Fibroblast of the aortic adventitia (primary cell): ENCODE measurements around the gene TFEB. TPM values are rescaled to one million over a fixed set of nuclear protein-coding genes. Genes with fewer than 3 reads are reported as not detected.

Experiments used
- DNase-seq: peaks from one replicate; pipeline ENCODE4 v3.0.0-alpha.2; 2010; ENCODE audit warnings: low read depth
- H3K4me3 ChIP-seq: 2 replicates; pipeline ENCODE4 v1.5.1; 2011; ENCODE audit warnings: low read depth, mild to moderate bottlenecking, control low read depth, low read length, moderate library complexity
- CTCF ChIP-seq: IDR thresholded peaks from 2 replicates; pipeline ENCODE4 v1.5.1; 2011; ENCODE audit warnings: mild to moderate bottlenecking, low read length, control low read depth, inconsistent platforms; ENCODE audit not compliant: insufficient read depth
- total RNA-seq: library from RNA; depleted of rRNA; stranded (reverse); fragments of >200 nt; gene quantifications from 2 replicates; pipeline ENCODE4 v1.2.3, GENCODE V29; 2012; ENCODE audit warnings: low replicate concordance

TFEB gene
- total RNA-seq, 1 donor: 5.1 TPM

GRCh38 chr6:41699063-41699462 lies 36.3 kb downstream of the TFEB start:
- no peak for DNase-seq
- no peak overlapping the region for H3K4me3 ChIP-seq
- no peak for TF ChIP-seq CTCF

- no peak overlapping the region for H3K4me3 ChIP-seq
- no peak for TF ChIP-seq CTCF
- peak; percentile 79 for DNase-seq
These were observed 37.3 kb downstream of the TFEB start for GRCh38 chr6:41697861-41698781.

- no peak overlapping the region for H3K4me3 ChIP-seq
- no peak for TF ChIP-seq CTCF
These were observed 38.6 kb downstream of the TFEB start for GRCh38 chr6:41696788-41697187.

GRCh38 chr6:41695825-41696224 lies 39.6 kb downstream of the TFEB start:
- TF ChIP-seq CTCF: no peak
- no peak for DNase-seq
- H3K4me3 ChIP-seq: no peak overlapping the region

More at GRCh38 chr6:41696788-41697187, 38.6 kb downstream of the TFEB start:
- no peak for DNase-seq

GRCh38 chr6:41694815-41695526 lies 40.4 kb downstream of the TFEB start:
- peak; percentile 6 for DNase-seq
- no peak overlapping the region for H3K4me3 ChIP-seq
- no peak for TF ChIP-seq CTCF

- no peak overlapping the region for H3K4me3 ChIP-seq
- no peak for DNase-seq
- TF ChIP-seq CTCF: no peak
These were observed 41.8 kb downstream of the TFEB start for GRCh38 chr6:41693281-41694240.
